HG02759 (cell line): ENCODE results near the gene GATA2.

Experiments used
- ATAC-seq: cut with Tn5 transposase; IDR thresholded peaks from one replicate; pipeline ENCODE4 v1.9.1; 2021; ENCODE audit warnings: mild to moderate bottlenecking, moderate library complexity; ENCODE audit not compliant: unreplicated experiment

Gene GATA2

GRCh38 chr3:128502712-128503111 is 9.7 kb upstream of the GATA2 start:
- no peak for ATAC-seq

- no peak for ATAC-seq
These were observed 8.4 kb upstream of the GATA2 start for GRCh38 chr3:128501431-128501830.

- ATAC-seq = no peak
These were observed 7.6 kb upstream of the GATA2 start for GRCh38 chr3:128500556-128500955.

GRCh38 chr3:128499724-128500275 is 6.8 kb upstream of the GATA2 start:
- ATAC-seq = no peak

- ATAC-seq = no peak
These were observed 6.0 kb upstream of the GATA2 start for GRCh38 chr3:128498901-128499530.

- no peak for ATAC-seq
These were observed 5.2 kb upstream of the GATA2 start for GRCh38 chr3:128498127-128498626.

GRCh38 chr3:128497305-128498126 is 4.5 kb upstream of the GATA2 start:
- peak; percentile 54 for ATAC-seq

GRCh38 chr3:128496602-128497304 is 3.8 kb upstream of the GATA2 start:
- no peak for ATAC-seq

GRCh38 chr3:128496019-128496601 is 3.1 kb upstream of the GATA2 start:
- no peak for ATAC-seq

- ATAC-seq = no peak
These were observed 2.5 kb upstream of the GATA2 start for GRCh38 chr3:128495435-128495970.

GRCh38 chr3:128494367-128494650 is 1.3 kb upstream of the GATA2 start:
- no peak for ATAC-seq

- ATAC-seq = no peak
These were observed 767 bp upstream of the GATA2 start for GRCh38 chr3:128493570-128494366.

- no peak for ATAC-seq
These were observed 895 bp downstream of the GATA2 start for GRCh38 chr3:128491941-128492670.

GRCh38 chr3:128491691-128491940 is 1.4 kb downstream of the GATA2 start:
- no peak for ATAC-seq

GRCh38 chr3:128490915-128491690 is 1.9 kb downstream of the GATA2 start:
- ATAC-seq = no peak

- no peak for ATAC-seq
These were observed 2.4 kb downstream of the GATA2 start for GRCh38 chr3:128490650-128490914.

- no peak for ATAC-seq
These were observed 2.9 kb downstream of the GATA2 start for GRCh38 chr3:128489927-128490649.

GRCh38 chr3:128489674-128489926 is 3.4 kb downstream of the GATA2 start:
- ATAC-seq = no peak
